Activated CD4-positive, alpha-beta memory T cell treated with anti-CD3 and anti-CD28 coated beads for 36 hours (primary cell): ENCODE data around the gene KIF25. TPM values are rescaled to one million over a fixed set of nuclear protein-coding genes. Genes with fewer than 3 reads are reported as not detected.
"Not testable (repeated sequence)": the region's sequence is repeated elsewhere in the genome, so short reads cannot be mapped to it uniquely, and the experiment has no call there.

Source experiments
- CTCF ChIA-PET: fragments of 350-600 bp; sonication (Branson Sonifier 250); formaldehyde crosslinking; loops from one replicate; lab custom pipeline; 2021; ENCODE audit warnings: antibody characterized with exemption, inconsistent platforms; lab: Charles Lee
- POLR2A ChIA-PET: fragments of 350-600 bp; sonication (Branson Sonifier 250); formaldehyde crosslinking; loops from one replicate; lab custom pipeline; 2021; ENCODE audit warnings: antibody characterized with exemption; lab: Charles Lee
- DNase-seq: peaks from one replicate; pipeline ENCODE4 v3.0.0-alpha.2; 2020
- H3K27ac Mint-ChIP-seq: one replicate; pipeline ENCODE4 v1.8.0; 2021; ENCODE audit warnings: mixed read lengths
- H3K27me3 Mint-ChIP-seq: one replicate; pipeline ENCODE4 v1.8.0; 2021; ENCODE audit warnings: mixed read lengths
- H3K36me3 Mint-ChIP-seq: one replicate; pipeline ENCODE4 v1.8.0; 2021; ENCODE audit warnings: mixed read lengths
- H3K4me1 Mint-ChIP-seq: one replicate; pipeline ENCODE4 v1.8.0; 2021; ENCODE audit warnings: low read depth, mixed read lengths
- H3K4me3 Mint-ChIP-seq: one replicate; pipeline ENCODE4 v1.8.0; 2021; ENCODE audit warnings: mild to moderate bottlenecking, mixed read lengths
- H3K9me3 Mint-ChIP-seq: one replicate; pipeline ENCODE4 v1.8.0; 2021; ENCODE audit warnings: mixed read lengths
- intact Hi-C: fragments of 100-400 bp; cut with micrococcal nuclease; formaldehyde crosslinking; loops from one replicate; pipeline ENCODE4 v1.15.1; 2023
- total RNA-seq, 2 experiments: library from RNA; stranded (reverse); gene quantifications; one replicate each; pipeline ENCODE4 v1.2.3, GENCODE V29; 2021

Gene KIF25
- total RNA-seq, 2 experiments from 2014 or later = not detected

DNA sequence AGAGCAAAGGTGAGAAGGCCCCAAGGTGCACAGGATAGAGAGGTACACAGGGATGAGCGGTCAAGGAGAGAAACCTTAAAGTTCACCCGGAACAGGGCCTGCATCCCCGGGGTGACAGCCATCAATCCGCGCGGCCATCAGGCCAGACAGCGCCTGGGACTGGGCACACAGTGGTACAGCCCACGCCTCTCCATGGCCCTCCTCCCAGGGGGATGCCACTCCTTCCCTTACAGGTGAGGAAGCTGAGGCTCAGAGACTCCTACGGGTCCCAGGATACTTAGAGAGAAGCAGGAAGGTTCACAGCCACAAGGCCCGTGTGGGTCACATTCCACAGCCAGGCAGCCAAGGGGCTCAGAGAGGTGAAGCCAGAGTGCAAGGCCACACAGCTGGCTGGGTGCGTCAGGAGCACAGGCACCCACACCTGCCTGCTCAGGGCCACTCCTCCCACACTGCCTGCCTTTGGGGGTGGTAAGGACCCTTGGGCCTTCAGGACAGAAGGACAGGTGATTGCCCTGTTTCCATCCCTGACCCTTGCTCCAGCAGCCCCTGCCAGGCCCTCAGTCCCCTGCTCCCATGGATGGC, 66.8 kb downstream of the KIF25 start:
- no peak overlapping the region for H3K4me3 Mint-ChIP-seq
- H3K9me3 Mint-ChIP-seq = no peaks in the 10 kb centered on the region
- POLR2A ChIA-PET = no interaction called here
- DNase-seq = no peak
- H3K36me3 Mint-ChIP-seq = no peaks in the 10 kb centered on the region
- H3K27me3 Mint-ChIP-seq = no peaks in the 10 kb centered on the region
- CTCF ChIA-PET = no interaction called here
- intact Hi-C loops = no loop called here
- no peak overlapping the region for H3K27ac Mint-ChIP-seq
- no peaks in the 10 kb centered on the region for H3K4me1 Mint-ChIP-seq

GRCh38 chr6:168067081-168067759, 69.7 kb downstream of the KIF25 start:
- Mint-ChIP-seq H3K4me1 (no peaks in the 10 kb centered on the region), H3K27me3 (peaks cover 2% of the 10 kb centered on the region), H3K4me3 (no peak overlapping the region), H3K36me3 (no peaks in the 10 kb centered on the region), H3K27ac (no peak overlapping the region), H3K9me3 (no peaks in the 10 kb centered on the region)
- ChIA-PET POLR2A (no interaction called here), CTCF (no interaction called here)
- no peak for DNase-seq
- intact Hi-C loops = no loop called here

DNA sequence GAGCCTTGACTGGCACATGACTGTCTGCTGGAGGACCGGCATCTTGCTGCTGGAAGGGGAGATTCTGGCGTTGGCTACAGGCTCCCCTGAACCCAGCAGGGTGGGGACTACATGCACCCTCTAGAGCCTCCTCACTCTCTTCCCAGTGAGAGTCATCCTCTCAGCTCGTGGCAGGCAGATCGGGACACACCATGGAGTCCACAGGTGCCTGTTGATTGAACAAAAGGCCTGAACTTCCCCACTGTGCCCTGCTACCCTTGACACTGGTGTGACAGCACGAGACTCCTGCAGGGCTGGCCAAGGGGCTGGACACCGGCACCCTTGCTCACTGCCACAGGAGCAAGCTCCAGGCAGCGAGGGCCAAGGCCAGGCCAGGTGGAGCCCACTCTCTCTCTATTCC, 73.3 kb downstream of the KIF25 start:
- POLR2A ChIA-PET = no interaction called here
- no peak overlapping the region for H3K27ac Mint-ChIP-seq
- H3K9me3 Mint-ChIP-seq = no peaks in the 10 kb centered on the region
- peaks cover 2% of the 10 kb centered on the region for H3K27me3 Mint-ChIP-seq
- intact Hi-C loops = no loop called here
- no peaks in the 10 kb centered on the region for H3K4me1 Mint-ChIP-seq
- H3K36me3 Mint-ChIP-seq = no peaks in the 10 kb centered on the region
- no peak for DNase-seq
- no peak overlapping the region for H3K4me3 Mint-ChIP-seq
- CTCF ChIA-PET = no interaction called here

GRCh38 chr6:168071620-168072019, 74.1 kb downstream of the KIF25 start:
- ChIA-PET CTCF (no interaction called here), POLR2A (no interaction called here)
- intact Hi-C loops = no loop called here
- H3K36me3 Mint-ChIP-seq = no peaks in the 10 kb centered on the region
- no peaks in the 10 kb centered on the region for H3K4me1 Mint-ChIP-seq
- DNase-seq = no peak
- H3K4me3 Mint-ChIP-seq = no peak overlapping the region
- H3K9me3 Mint-ChIP-seq = no peaks in the 10 kb centered on the region
- H3K27ac Mint-ChIP-seq = no peak overlapping the region
- H3K27me3 Mint-ChIP-seq = peaks cover 2% of the 10 kb centered on the region

DNA sequence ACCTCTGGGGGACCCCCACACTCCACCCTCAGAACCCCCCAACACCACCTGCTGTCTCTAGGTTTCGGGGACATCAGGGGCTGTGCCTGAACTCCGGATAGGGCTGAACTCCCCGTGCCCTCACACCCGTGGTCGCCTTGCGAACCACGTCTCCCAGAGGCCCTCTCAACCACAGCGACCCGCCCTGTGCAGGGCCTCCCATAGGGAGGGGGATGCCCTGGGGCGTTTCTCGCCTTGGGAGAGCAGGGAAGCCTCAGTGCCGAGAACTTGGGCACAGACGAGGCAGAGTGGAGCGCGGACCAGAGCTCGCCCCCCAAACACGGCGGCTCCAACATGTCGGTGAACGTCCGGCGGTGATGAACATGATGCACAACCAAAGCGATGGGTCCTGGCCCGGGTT, 74.8 kb downstream of the KIF25 start:
- DNase-seq = no peak
- ChIA-PET POLR2A (no interaction called here), CTCF (no interaction called here)
- Mint-ChIP-seq H3K4me1 (no peaks in the 10 kb centered on the region), H3K4me3 (no peak overlapping the region), H3K36me3 (no peaks in the 10 kb centered on the region), H3K27ac (no peak overlapping the region), H3K9me3 (no peaks in the 10 kb centered on the region), H3K27me3 (peaks cover 2% of the 10 kb centered on the region)
- intact Hi-C loops = no loop called here

- DNase-seq = no peak
- no peaks in the 10 kb centered on the region for H3K4me1 Mint-ChIP-seq
- H3K27me3 Mint-ChIP-seq = peaks cover 2% of the 10 kb centered on the region
- CTCF ChIA-PET = no interaction called here
- H3K4me3 Mint-ChIP-seq = no peak overlapping the region
- H3K27ac Mint-ChIP-seq = no peak overlapping the region
- intact Hi-C loops = no loop called here
- POLR2A ChIA-PET = no interaction called here
- H3K9me3 Mint-ChIP-seq = no peaks in the 10 kb centered on the region
- H3K36me3 Mint-ChIP-seq = no peaks in the 10 kb centered on the region
Observed at GRCh38 chr6:168072730-168073129, 75.3 kb downstream of the KIF25 start.

- ChIA-PET CTCF (no interaction called here), POLR2A (no interaction called here)
- intact Hi-C loops = no loop called here
- H3K27me3 Mint-ChIP-seq = peaks cover 2% of the 10 kb centered on the region
- no peak overlapping the region for H3K4me3 Mint-ChIP-seq
- H3K4me1 Mint-ChIP-seq = no peaks in the 10 kb centered on the region
- no peak for DNase-seq
- H3K36me3 Mint-ChIP-seq = no peaks in the 10 kb centered on the region
- no peaks in the 10 kb centered on the region for H3K9me3 Mint-ChIP-seq
- no peak overlapping the region for H3K27ac Mint-ChIP-seq
Observed at GRCh38 chr6:168073937-168074730, 76.7 kb downstream of the KIF25 start.

GRCh38 chr6:168075216-168075615, 77.7 kb downstream of the KIF25 start:
- no peaks in the 10 kb centered on the region for H3K4me1 Mint-ChIP-seq
- no peaks in the 10 kb centered on the region for H3K9me3 Mint-ChIP-seq
- H3K27ac Mint-ChIP-seq = no peak overlapping the region
- no peak for DNase-seq
- H3K4me3 Mint-ChIP-seq = no peak overlapping the region
- H3K27me3 Mint-ChIP-seq = peaks cover 2% of the 10 kb centered on the region
- no peaks in the 10 kb centered on the region for H3K36me3 Mint-ChIP-seq
- ChIA-PET POLR2A (no interaction called here), CTCF (no interaction called here)
- intact Hi-C loops = no loop called here

DNA sequence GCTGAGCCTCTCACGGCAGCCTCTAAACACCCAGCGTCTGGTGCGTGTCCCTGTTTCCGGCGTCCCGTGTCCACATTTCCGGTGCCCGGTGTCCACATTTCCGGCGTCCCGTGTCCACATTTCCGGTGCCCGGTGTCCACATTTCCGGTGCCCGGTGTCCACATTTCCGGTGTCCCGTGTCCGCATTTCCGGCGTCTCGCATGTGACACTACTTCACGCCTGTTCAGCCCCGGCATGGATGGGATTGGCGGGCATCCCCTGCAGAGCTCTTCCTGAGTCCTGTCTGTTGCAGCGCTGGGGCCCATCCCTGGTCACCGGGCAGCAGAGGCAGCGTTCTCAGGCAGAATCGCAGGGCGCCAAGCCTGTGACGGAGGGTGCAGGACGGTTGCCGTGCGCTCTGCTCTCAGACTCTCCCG, 78.3 kb downstream of the KIF25 start:
- no peak for DNase-seq
- peaks cover 2% of the 10 kb centered on the region for H3K27me3 Mint-ChIP-seq
- ChIA-PET CTCF (no interaction called here), POLR2A (no interaction called here)
- intact Hi-C loops = no loop called here
- H3K9me3 Mint-ChIP-seq = no peaks in the 10 kb centered on the region
- H3K36me3 Mint-ChIP-seq = no peaks in the 10 kb centered on the region
- H3K27ac Mint-ChIP-seq = no peak overlapping the region
- no peaks in the 10 kb centered on the region for H3K4me1 Mint-ChIP-seq
- no peak overlapping the region for H3K4me3 Mint-ChIP-seq

GRCh38 chr6:168077401-168077800, 79.9 kb downstream of the KIF25 start:
- DNase-seq, H3K27ac Mint-ChIP-seq, H3K27me3 Mint-ChIP-seq, H3K36me3 Mint-ChIP-seq, POLR2A ChIA-PET, intact Hi-C loops, CTCF ChIA-PET, H3K4me1 Mint-ChIP-seq, H3K4me3 Mint-ChIP-seq, H3K9me3 Mint-ChIP-seq: not testable (repeated sequence)

DNA sequence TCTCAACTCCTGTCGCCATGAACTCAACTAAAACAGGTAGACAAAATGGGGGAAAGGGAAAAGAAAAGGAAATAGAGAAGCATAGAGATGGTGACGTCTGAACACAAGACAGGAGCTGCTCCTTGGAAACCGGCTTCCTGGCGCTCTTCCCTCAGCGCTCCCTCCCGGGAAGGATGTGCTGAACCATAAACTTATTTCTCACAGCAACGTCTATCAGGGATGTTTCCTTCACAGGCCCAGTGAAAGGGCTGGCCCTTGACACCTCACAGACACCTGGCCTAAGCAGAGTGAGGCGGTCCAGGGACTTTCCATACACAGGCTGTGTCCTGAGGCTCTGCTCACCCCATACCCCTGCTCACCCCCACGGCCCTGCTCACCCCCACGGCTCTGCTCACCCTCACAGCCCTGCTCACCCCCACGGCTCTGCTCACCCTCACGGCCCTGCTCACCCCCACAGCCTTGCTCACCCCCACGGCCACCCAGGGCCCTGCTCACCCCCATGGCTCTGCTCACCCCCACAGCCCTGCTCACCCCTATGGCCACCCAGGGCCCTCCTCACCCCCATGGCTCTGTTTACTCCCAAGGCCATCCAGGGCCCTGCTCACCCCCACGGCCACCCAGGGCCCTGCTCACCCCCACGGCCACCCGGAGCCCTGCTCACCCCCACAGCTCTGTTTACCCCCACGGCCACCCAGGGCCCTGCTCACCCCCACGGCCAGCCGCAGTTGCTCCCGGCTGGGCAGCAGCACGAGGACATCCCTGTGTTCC, 80.9 kb downstream of the KIF25 start:
- ChIA-PET POLR2A (no interaction called here), CTCF (no interaction called here)
- no peaks in the 10 kb centered on the region for H3K27me3 Mint-ChIP-seq
- intact Hi-C loops = no loop called here
- no peak for DNase-seq
- H3K36me3 Mint-ChIP-seq = no peaks in the 10 kb centered on the region
- H3K9me3 Mint-ChIP-seq = no peaks in the 10 kb centered on the region
- H3K4me1 Mint-ChIP-seq = no peaks in the 10 kb centered on the region
- H3K27ac Mint-ChIP-seq = no peak overlapping the region
- no peak overlapping the region for H3K4me3 Mint-ChIP-seq

DNA sequence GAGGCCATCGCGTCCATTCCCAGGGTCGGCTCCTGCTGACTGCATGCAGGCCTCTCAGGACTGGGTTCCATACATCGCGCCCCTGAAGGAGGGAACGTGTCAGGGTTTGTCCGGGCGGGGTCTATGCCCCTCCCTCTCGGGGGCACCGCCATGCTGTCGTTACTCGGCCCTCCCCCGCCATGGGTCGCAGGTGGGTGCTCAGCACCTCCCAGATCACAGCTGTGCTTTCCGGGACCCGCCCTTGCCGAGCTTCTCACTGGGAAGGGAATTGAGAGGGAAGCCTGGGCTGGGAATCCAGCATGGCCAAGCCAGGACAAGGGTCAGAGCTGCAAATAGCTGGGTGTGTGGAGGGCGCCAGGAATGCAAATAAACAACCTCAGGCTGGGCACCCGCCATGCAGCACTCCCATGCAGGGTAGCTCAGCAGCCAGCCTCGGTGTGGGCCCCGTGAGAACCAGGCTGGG, 81.5 kb downstream of the KIF25 start, which contains the start of gene FRMD1:
Gene FRMD1 (minus strand): TSS at position 270 of the 463 bp plus-strand sequence. CDS start 118 bp downstream, at position 152.
- CTCF ChIA-PET = no interaction called here
- Mint-ChIP-seq H3K27ac (no peak within 1 kb of the TSS), H3K4me3 (no peak within 1 kb of the TSS)

More for the DNA sequence above, 81.5 kb downstream of the KIF25 start, which contains the start of gene FRMD1:
- H3K9me3 Mint-ChIP-seq = no peaks in the 10 kb centered on the region
- H3K27me3 Mint-ChIP-seq = no peaks in the 10 kb centered on the region
- no peaks in the 10 kb centered on the region for H3K4me1 Mint-ChIP-seq
- H3K36me3 Mint-ChIP-seq = no peaks in the 10 kb centered on the region
- DNase-seq = no peak
- POLR2A ChIA-PET = no interaction called here
- intact Hi-C loops = no loop called here
